GM23248 (cell line): ENCODE results near the gene NXPE4. TPM values are rescaled to one million over a fixed set of nuclear protein-coding genes. Genes with fewer than 3 reads are reported as not detected.

ENCODE experiments used
- DNase-seq: peaks from one replicate; pipeline ENCODE4 v3.0.0-alpha.2; 2015
- H2AFZ ChIP-seq: fragments of 200-600 bp; sonication (generic); 2 replicates; pipeline ENCODE4 v1.6.1; 2016; ENCODE audit warnings: antibody characterized with exemption
- H3F3A ChIP-seq: fragments of 200-600 bp; sonication (generic); 2 replicates; pipeline ENCODE4 v1.6.1; 2016; ENCODE audit warnings: mild to moderate bottlenecking, antibody characterized with exemption, mixed run types; ENCODE audit not compliant: insufficient read depth
- H3K27ac ChIP-seq: fragments of 200-600 bp; sonication (generic); 2 replicates; pipeline ENCODE4 v1.5.1; 2016; ENCODE audit warnings: mild to moderate bottlenecking
- H3K27me3 ChIP-seq: fragments of 200-600 bp; sonication (generic); replicated peaks from 2 replicates; pipeline ENCODE4 v1.6.1; 2016; ENCODE audit warnings: mild to moderate bottlenecking; ENCODE audit not compliant: insufficient read depth
- H3K36me3 ChIP-seq: fragments of 200-600 bp; sonication (generic); 2 replicates; pipeline ENCODE4 v1.6.1; 2016; ENCODE audit warnings: low read depth, mild to moderate bottlenecking
- H3K4me1 ChIP-seq: fragments of 200-600 bp; sonication (generic); 2 replicates; pipeline ENCODE4 v1.6.1; 2016; ENCODE audit warnings: mild to moderate bottlenecking; ENCODE audit not compliant: insufficient read depth
- H3K4me2 ChIP-seq: fragments of 200-600 bp; sonication (generic); one replicate; pipeline ENCODE4 v1.6.1; 2016; ENCODE audit warnings: mild to moderate bottlenecking; ENCODE audit not compliant: unreplicated experiment
- H3K4me3 ChIP-seq: fragments of 200-600 bp; sonication (generic); 2 replicates; pipeline ENCODE4 v1.5.1; 2016; ENCODE audit warnings: mild to moderate bottlenecking
- H3K79me2 ChIP-seq: fragments of 200-600 bp; sonication (generic); 2 replicates; pipeline ENCODE4 v1.6.1; 2016; ENCODE audit warnings: mild to moderate bottlenecking; ENCODE audit not compliant: insufficient read depth
- H3K9ac ChIP-seq: fragments of 200-600 bp; sonication (generic); 2 replicates; pipeline ENCODE4 v1.6.1; 2016; ENCODE audit warnings: mild to moderate bottlenecking
- H3K9me2 ChIP-seq: fragments of 200-600 bp; sonication (generic); 2 replicates; pipeline ENCODE4 v1.6.1; 2016; ENCODE audit warnings: mixed run types, mild to moderate bottlenecking, moderate library complexity; ENCODE audit not compliant: insufficient read depth
- H3K9me3 ChIP-seq: fragments of 200-600 bp; sonication (generic); one replicate; pipeline ENCODE4 v1.6.1; 2017; ENCODE audit warnings: low read depth
- H4K20me1 ChIP-seq: fragments of 200-600 bp; sonication (generic); 2 replicates; pipeline ENCODE4 v1.6.0; 2016; ENCODE audit not compliant: insufficient read depth
- EZH2 ChIP-seq: fragments of 200-600 bp; sonication (generic); IDR thresholded peaks from 2 replicates; pipeline ENCODE4 v1.6.1; 2018; ENCODE audit warnings: antibody characterized with exemption, mild to moderate bottlenecking; ENCODE audit not compliant: insufficient read depth, poor library complexity, severe bottlenecking
- EZH2phosphoT487 ChIP-seq: fragments of 200-600 bp; sonication (generic); IDR thresholded peaks from 2 replicates; pipeline ENCODE4 v1.6.1; 2018; ENCODE audit warnings: antibody characterized with exemption, moderate library complexity, mild to moderate bottlenecking, low read depth; ENCODE audit not compliant: insufficient read depth
- WGBS, 2 experiments: methylation state at CpG; one replicate each; pipeline ENCODE4 v1.1.6; 2015 to 2017; ENCODE audit warnings: low lambda C conversion rate in 2 of 2, low coverage in 1 of 2; ENCODE audit errors: missing lambda C conversion rate in 2 of 2; 5-methylcytosine and 5-hydroxymethylcytosine counted together
- in situ Hi-C: fragments of 300-500 bp; cut with MboI; formaldehyde crosslinking; loops from 2 replicates; pipeline ENCODE4 v1.15.0; 2020
- polyA plus RNA-seq: library from polyadenylated mRNA; unstranded; fragments of >200 nt; fragmentation: Nextera tagmentation; extraction: Ambion mirVana; gene quantifications from 2 replicates; pipeline ENCODE4 v1.2.1, GENCODE V29; 2016
- total RNA-seq: library from RNA; depleted of rRNA; stranded (reverse); fragments of >200 nt; shearing (Covaris generic); gene quantifications from 2 replicates; pipeline ENCODE4 v1.2.3, GENCODE V29; 2014

Gene NXPE4
- total and polyA plus RNA-seq, 2 experiments from 2014 or later: not detected

GRCh38 chr11:114621072-114621471, 25.5 kb upstream of the NXPE4 start:
- WGBS, 2 experiments: 47 to 56% methylated on average over 8 of the region's 8 CpGs
- Histone ChIP-seq H2AFZ (no peak overlapping the region), H3K9ac (no peak overlapping the region), H3F3A (no peaks in the 10 kb centered on the region), H3K9me3 (no peaks in the 10 kb centered on the region), H3K27me3 (no peaks in the 10 kb centered on the region), H3K4me1 (no peaks in the 10 kb centered on the region), H3K9me2 (no peaks in the 10 kb centered on the region), H3K4me2 (no peak overlapping the region), H3K27ac (no peak overlapping the region), H4K20me1 (no peaks in the 10 kb centered on the region), H3K36me3 (no peaks in the 10 kb centered on the region), H3K79me2 (no peaks in the 10 kb centered on the region), H3K4me3 (no peak overlapping the region)
- in situ Hi-C loops: no loop called here
- TF ChIP-seq EZH2phosphoT487: no peak
- TF ChIP-seq EZH2: no peak
- DNase-seq: no peak

- no peak for DNase-seq
- Histone ChIP-seq H3K27ac (no peak overlapping the region), H3K4me1 (no peaks in the 10 kb centered on the region), H3K36me3 (no peaks in the 10 kb centered on the region), H3K9me2 (no peaks in the 10 kb centered on the region), H3K4me2 (no peak overlapping the region), H4K20me1 (no peaks in the 10 kb centered on the region), H3K27me3 (no peaks in the 10 kb centered on the region), H3K79me2 (no peaks in the 10 kb centered on the region), H3K9ac (no peak overlapping the region), H3K9me3 (no peaks in the 10 kb centered on the region), H3F3A (no peaks in the 10 kb centered on the region), H2AFZ (no peak overlapping the region), H3K4me3 (no peak overlapping the region)
- in situ Hi-C loops: no loop called here
- TF ChIP-seq EZH2phosphoT487 (no peak), EZH2 (no peak)
- WGBS, 2 experiments: 38% methylated on average over 10 of the region's 10 CpGs
Observed at GRCh38 chr11:114619659-114620173, 24.1 kb upstream of the NXPE4 start.

GRCh38 chr11:114618139-114618538, 22.6 kb upstream of the NXPE4 start:
- no peaks in the 10 kb centered on the region for H3K27me3 ChIP-seq
- TF ChIP-seq EZH2phosphoT487: no peak
- no peak for TF ChIP-seq EZH2
- no peak for DNase-seq
- 74 to 75% methylated on average over 5 of the region's 5 CpGs for WGBS, 2 experiments
- no peak overlapping the region for H3K4me3 ChIP-seq
- H3K9me3 ChIP-seq: no peaks in the 10 kb centered on the region
- H3F3A ChIP-seq: no peaks in the 10 kb centered on the region
- H2AFZ ChIP-seq: no peak overlapping the region
- no peak overlapping the region for H3K27ac ChIP-seq
- no peaks in the 10 kb centered on the region for H3K9me2 ChIP-seq
- H3K36me3 ChIP-seq: no peaks in the 10 kb centered on the region
- H3K79me2 ChIP-seq: no peaks in the 10 kb centered on the region
- H3K4me1 ChIP-seq: no peaks in the 10 kb centered on the region
- H3K9ac ChIP-seq: no peak overlapping the region
- H3K4me2 ChIP-seq: no peak overlapping the region
- no peaks in the 10 kb centered on the region for H4K20me1 ChIP-seq
- in situ Hi-C loops: no loop called here

- in situ Hi-C loops: no loop called here
- H3K4me2 ChIP-seq: no peak overlapping the region
- H3K27ac ChIP-seq: no peak overlapping the region
- no peaks in the 10 kb centered on the region for H3K79me2 ChIP-seq
- no peak overlapping the region for H3K9ac ChIP-seq
- no peaks in the 10 kb centered on the region for H3K27me3 ChIP-seq
- H3K4me3 ChIP-seq: no peak overlapping the region
- no peak overlapping the region for H2AFZ ChIP-seq
- H4K20me1 ChIP-seq: no peaks in the 10 kb centered on the region
- TF ChIP-seq EZH2phosphoT487 (no peak), EZH2 (no peak)
- 67 to 69% methylated on average over 29 of the region's 29 CpGs for WGBS, 2 experiments
- no peaks in the 10 kb centered on the region for H3K9me2 ChIP-seq
- no peaks in the 10 kb centered on the region for H3K9me3 ChIP-seq
- DNase-seq: no peak
- no peaks in the 10 kb centered on the region for H3K36me3 ChIP-seq
- no peaks in the 10 kb centered on the region for H3F3A ChIP-seq
- no peaks in the 10 kb centered on the region for H3K4me1 ChIP-seq
Observed at GRCh38 chr11:114617157-114618124, 21.9 kb upstream of the NXPE4 start.
